Transverse colon (tissue), 4 donors: ENCODE results near the gene TRPV4. TPM values are rescaled to one million over a fixed set of nuclear protein-coding genes. Genes with fewer than 3 reads are reported as not detected.

Source experiments
- DNase-seq: peaks from one replicate; pipeline ENCODE4 v3.0.0-alpha.2; 2019
- H3K27ac ChIP-seq, 4 donors: fragments of 200-600 bp; sonication (generic); 2 replicates each; pipeline ENCODE4 v1.5.1; 2016 to 2018; ENCODE audit warnings: inconsistent platforms in 4 of 4
- H3K27me3 ChIP-seq: fragments of 200-600 bp; sonication (generic); 2 replicates; pipeline ENCODE4 v1.5.1; 2017; ENCODE audit warnings: inconsistent platforms
- H3K36me3 ChIP-seq, 4 donors: fragments of 200-600 bp; sonication (generic); 2 replicates each; pipeline ENCODE4 v1.5.1; 2017 to 2019; ENCODE audit warnings: inconsistent platforms in 4 of 4
- H3K4me1 ChIP-seq, 4 donors: fragments of 200-600 bp; sonication (generic); 2 replicates each; pipeline ENCODE4 v1.5.1; 2017 to 2020; ENCODE audit warnings: inconsistent platforms in 4 of 4
- H3K4me3 ChIP-seq, 4 donors: fragments of 200-600 bp; sonication (generic); 1 replicate in 1 of 4; 2 replicates in 3 of 4; pipeline versions ENCODE4 v1.5.1 to v1.6.1; 2017 to 2019; ENCODE audit warnings: inconsistent platforms in 4 of 4
- H3K9me3 ChIP-seq, 2 donors: fragments of 200-600 bp; sonication (generic); 2 replicates each; pipeline ENCODE4 v1.5.1; 2017 to 2019; ENCODE audit warnings: inconsistent platforms in 2 of 2
- EP300 ChIP-seq: sonication (generic); formaldehyde crosslinking; IDR thresholded peaks from one replicate; pipeline ENCODE4 v1.6.1; 2017; ENCODE audit warnings: antibody characterized with exemption, low read depth
- POLR2A ChIP-seq: fragments of 450-650 bp; IDR thresholded peaks from one replicate; pipeline ENCODE4 v1.6.1; 2016; ENCODE audit warnings: antibody characterized with exemption, mild to moderate bottlenecking, moderate library complexity
- POLR2AphosphoS5 ChIP-seq, 3 donors: sonication (generic); formaldehyde crosslinking; IDR thresholded peaks; one replicate each; pipeline ENCODE4 v1.6.1; 2016; ENCODE audit warnings: antibody characterized with exemption in 3 of 3
- WGBS, 2 donors: methylation state at CpG; one replicate each; pipeline ENCODE4 v1.1.5; 2018; ENCODE audit warnings: low coverage in 1 of 2; 5-methylcytosine and 5-hydroxymethylcytosine counted together
- in situ Hi-C, 4 donors: fragments of 200-750 bp; cut with MboI; loops; one replicate each; pipeline versions ENCODE4 v1.15.0 to v1.15.1; 2017; ENCODE audit warnings: low sequenced_read_pairs in 3 of 4, low pct_ligation_motif_present in 1 of 4, low pct_unique_long_range_greater_than_20kb in 1 of 4
- intact Hi-C: fragments of 100-400 bp; cut with DNase I; formaldehyde crosslinking; loops from one replicate; pipeline ENCODE4 v1.15.1; 2023; ENCODE audit warnings: low total_unique reads
- total RNA-seq, 4 donors: library from RNA; depleted of rRNA; stranded (reverse); fragments of >200 nt; gene quantifications; one replicate each; pipeline ENCODE4 v1.1.0, GENCODE V29; 2016
- TF ChIP-seq, protein P1 (sequence below), 5 experiments: fragments of 200-600 bp in 3 of 5; fragments of 450-650 bp in 2 of 5; sonication (generic) in 3 of 5; IDR thresholded peaks; 1 replicate in 2 of 5; 2 replicates in 3 of 5; pipeline ENCODE4 v1.5.1; 2016 to 2017; ENCODE audit warnings: antibody characterized with exemption in 5 of 5, inconsistent platforms in 3 of 5, mild to moderate bottlenecking in 2 of 5, moderate library complexity in 1 of 5

The TRPV4 gene
- total RNA-seq, 4 donors from 2014 or later: 0.27 TPM; not detected in 3

DNA sequence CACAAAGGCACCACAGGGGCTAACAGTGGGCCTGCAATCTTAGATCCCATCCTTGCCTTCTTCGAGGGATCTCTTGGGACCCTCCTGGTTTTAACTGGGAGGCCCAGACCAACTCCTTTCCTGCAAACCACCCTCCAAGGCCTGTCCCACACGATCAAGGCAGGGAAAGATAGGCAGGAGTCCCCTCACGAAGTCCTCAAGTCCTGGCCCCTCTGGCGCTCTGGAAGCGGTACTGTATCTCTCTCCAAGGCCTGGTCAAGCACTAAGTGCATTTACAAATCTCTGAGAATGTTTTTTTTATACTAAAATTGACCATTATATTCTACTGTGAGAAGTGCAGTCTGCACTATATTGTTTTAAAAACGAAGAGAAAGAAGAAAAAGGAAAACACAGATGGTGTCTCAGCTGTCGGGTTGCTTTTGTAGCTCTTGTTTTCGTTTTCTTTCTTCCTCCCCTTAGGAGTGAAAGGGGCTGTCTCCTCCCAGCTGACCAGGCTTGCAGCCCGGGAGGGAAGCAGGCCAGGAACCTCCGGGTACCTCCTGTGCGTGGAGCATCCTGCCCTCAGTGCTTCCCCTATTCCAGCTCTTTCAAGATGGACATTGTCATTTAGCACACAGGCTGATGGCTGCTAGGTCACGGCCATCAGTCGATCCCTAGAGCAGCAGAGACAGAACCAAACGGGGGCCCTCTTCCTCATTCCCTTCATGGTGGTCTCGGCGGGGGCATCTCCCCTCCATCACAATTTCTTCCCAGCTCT, 62.9 kb downstream of the TRPV4 start:
- no peak for DNase-seq
- WGBS, 2 donors: 72 to 74% methylated on average over 7 to 16 of the region's 16 CpGs
- Histone ChIP-seq H3K27ac (no peak overlapping the region), H3K9me3 (no peaks in the 10 kb centered on the region), H3K36me3 (no peaks in the 10 kb centered on the region), H3K4me1 (peaks cover 0 to 9% (median 3%) of the 10 kb centered on the region in 4 donors), H3K27me3 (no peaks in the 10 kb centered on the region), H3K4me3 (no peak overlapping the region)
- intact Hi-C loops (loop anchor here (10.0 kb wide), 1 partner anchor 55 kb away; the partner anchor contains the start of gene FAM222A), in situ Hi-C loops (loop anchor here (5.0 to 10.0 kb wide), 6 partner anchors 165 to 345 kb away; no protein-coding TSS in a partner anchor)
- no peak for TF ChIP-seq EP300
- TF ChIP-seq POLR2AphosphoS5 (IDR thresholded peaks at IDR 0.05): no peak
- TF ChIP-seq, protein P1, sequence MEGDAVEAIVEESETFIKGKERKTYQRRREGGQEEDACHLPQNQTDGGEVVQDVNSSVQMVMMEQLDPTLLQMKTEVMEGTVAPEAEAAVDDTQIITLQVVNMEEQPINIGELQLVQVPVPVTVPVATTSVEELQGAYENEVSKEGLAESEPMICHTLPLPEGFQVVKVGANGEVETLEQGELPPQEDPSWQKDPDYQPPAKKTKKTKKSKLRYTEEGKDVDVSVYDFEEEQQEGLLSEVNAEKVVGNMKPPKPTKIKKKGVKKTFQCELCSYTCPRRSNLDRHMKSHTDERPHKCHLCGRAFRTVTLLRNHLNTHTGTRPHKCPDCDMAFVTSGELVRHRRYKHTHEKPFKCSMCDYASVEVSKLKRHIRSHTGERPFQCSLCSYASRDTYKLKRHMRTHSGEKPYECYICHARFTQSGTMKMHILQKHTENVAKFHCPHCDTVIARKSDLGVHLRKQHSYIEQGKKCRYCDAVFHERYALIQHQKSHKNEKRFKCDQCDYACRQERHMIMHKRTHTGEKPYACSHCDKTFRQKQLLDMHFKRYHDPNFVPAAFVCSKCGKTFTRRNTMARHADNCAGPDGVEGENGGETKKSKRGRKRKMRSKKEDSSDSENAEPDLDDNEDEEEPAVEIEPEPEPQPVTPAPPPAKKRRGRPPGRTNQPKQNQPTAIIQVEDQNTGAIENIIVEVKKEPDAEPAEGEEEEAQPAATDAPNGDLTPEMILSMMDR (IDR thresholded peaks at IDR 0.05): no peak

DNA sequence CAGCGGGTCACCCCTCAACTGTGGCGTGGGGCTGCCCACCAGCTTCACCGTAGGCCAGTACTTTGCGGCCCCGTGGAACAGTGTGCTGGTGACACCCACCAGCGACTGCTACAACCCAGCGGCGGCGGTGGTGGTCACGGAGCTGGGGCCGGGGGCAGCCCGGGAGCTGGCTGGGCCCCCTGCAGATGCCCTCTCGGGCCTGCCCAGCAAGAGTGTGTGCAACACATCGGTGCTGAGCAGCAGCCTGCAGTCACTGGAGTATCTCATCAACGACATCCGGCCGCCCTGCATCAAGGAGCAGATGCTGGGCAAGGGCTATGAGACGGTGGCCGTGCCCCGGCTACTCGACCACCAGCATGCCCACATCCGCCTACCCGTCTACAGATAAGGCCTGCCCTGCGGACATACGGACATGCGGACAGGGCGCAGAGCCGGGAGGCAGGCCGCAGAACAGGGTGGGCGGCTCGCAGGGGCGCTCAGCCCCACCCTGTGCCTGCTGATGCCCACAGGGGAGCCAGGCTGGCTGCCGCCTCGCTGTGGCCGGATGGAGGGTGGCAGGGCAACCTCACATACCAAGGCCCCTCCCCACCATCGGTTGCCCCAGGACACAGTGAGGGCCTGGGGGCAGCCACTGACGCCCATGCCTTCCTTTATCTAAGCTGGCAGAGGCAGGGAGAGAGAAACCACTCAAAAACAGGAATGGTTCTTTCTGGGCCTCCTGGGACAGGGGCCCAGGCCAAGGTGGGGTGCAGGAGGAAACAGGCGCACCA, 64.1 kb downstream of the TRPV4 start:
- no peak overlapping the region for H3K4me3 ChIP-seq
- intact Hi-C loops (no loop called here), in situ Hi-C loops (no loop called here)
- H3K4me1 ChIP-seq: peaks cover 0 to 9% (median 3%) of the 10 kb centered on the region in 4 donors
- no peaks in the 10 kb centered on the region for H3K27me3 ChIP-seq
- DNase-seq: no peak
- no peak overlapping the region for H3K27ac ChIP-seq
- no peaks in the 10 kb centered on the region for H3K36me3 ChIP-seq
- no peaks in the 10 kb centered on the region for H3K9me3 ChIP-seq
- 97% methylated on average over 26 of the region's 38 CpGs; no CpG with 5 or more reads in 1 of the 2 donors for WGBS, 2 donors
- TF ChIP-seq, protein P1 (IDR thresholded peaks at IDR 0.05): no peak
- TF ChIP-seq EP300: no peak
- TF ChIP-seq POLR2A: no peak
- TF ChIP-seq POLR2AphosphoS5 (IDR thresholded peaks at IDR 0.05): no peak

GRCh38 chr12:109767991-109768900, 65.0 kb downstream of the TRPV4 start:
- no peak for DNase-seq
- 94 to 100% methylated on average over 1 to 51 of the region's 54 CpGs for WGBS, 2 donors

More at GRCh38 chr12:109767991-109768900, 65.0 kb downstream of the TRPV4 start:
- Histone ChIP-seq H3K27me3 (no peaks in the 10 kb centered on the region), H3K4me1 (peaks cover 0 to 5% (median 1%) of the 10 kb centered on the region in 4 donors), H3K9me3 (no peaks in the 10 kb centered on the region), H3K4me3 (no peak overlapping the region), H3K36me3 (no peaks in the 10 kb centered on the region), H3K27ac (no peak overlapping the region)
- intact Hi-C loops: no loop called here
- TF ChIP-seq POLR2A: no peak
- no peak for TF ChIP-seq EP300
- TF ChIP-seq POLR2AphosphoS5 (IDR thresholded peaks at IDR 0.05): no peak
- TF ChIP-seq, protein P1 (IDR thresholded peaks at IDR 0.05): no peak
- in situ Hi-C loops: no loop called here
